ENCODE data around the gene FKBP4.
"Not testable (repeated sequence)": the region's sequence is repeated elsewhere in the genome, so short reads cannot be mapped to it uniquely, and the experiment has no call there.

FKBP4 gene

DNA sequence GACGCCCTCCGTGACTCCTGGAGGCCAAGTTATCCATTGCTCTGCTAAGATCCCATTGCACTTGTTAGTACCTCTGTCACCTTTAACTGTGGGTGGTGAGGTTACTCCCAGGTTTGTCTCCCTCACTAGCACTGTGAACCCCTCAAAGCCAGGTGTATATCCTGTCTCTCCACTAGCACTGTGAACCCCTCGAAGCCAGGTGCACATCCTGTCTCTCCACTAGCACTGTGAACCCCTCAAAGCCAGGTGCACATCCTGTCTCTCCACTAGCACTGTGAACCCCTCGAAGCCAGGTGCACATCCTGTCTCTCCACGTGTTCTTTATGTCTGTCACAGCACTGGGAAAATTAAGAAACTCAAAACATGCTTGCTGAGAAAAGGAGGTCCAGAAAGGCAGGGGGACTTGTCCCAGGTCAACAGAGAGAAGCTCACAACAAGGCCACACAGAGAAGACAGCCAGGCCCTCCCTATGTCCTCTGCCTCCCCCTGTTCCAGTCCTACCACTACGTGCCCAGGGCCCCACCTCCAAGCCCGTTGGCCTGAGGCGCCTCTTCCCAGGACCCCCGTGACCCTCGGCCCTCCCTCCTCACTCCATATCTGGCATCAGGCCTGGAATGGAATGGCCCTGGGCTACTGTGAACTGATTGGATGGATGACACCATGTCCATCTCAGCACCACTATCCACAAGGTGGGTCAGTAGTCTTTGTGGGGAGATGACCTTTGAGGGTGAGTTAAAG is 26.4 kb upstream of the FKBP4 start:
- no peaks in the 10 kb centered on the region for H3K27me3 Mint-ChIP-seq (ENCODE audit: low read depth)
- H3K9me3 Mint-ChIP-seq: no peaks in the 10 kb centered on the region
- H3K27ac Mint-ChIP-seq: no peak overlapping the region
- H3K4me1 Mint-ChIP-seq (ENCODE audit: low read depth): no peaks in the 10 kb centered on the region
- H3K4me3 Mint-ChIP-seq: no peak overlapping the region
- no peaks in the 10 kb centered on the region for H3K36me3 Mint-ChIP-seq (ENCODE audit: low read depth)

DNA sequence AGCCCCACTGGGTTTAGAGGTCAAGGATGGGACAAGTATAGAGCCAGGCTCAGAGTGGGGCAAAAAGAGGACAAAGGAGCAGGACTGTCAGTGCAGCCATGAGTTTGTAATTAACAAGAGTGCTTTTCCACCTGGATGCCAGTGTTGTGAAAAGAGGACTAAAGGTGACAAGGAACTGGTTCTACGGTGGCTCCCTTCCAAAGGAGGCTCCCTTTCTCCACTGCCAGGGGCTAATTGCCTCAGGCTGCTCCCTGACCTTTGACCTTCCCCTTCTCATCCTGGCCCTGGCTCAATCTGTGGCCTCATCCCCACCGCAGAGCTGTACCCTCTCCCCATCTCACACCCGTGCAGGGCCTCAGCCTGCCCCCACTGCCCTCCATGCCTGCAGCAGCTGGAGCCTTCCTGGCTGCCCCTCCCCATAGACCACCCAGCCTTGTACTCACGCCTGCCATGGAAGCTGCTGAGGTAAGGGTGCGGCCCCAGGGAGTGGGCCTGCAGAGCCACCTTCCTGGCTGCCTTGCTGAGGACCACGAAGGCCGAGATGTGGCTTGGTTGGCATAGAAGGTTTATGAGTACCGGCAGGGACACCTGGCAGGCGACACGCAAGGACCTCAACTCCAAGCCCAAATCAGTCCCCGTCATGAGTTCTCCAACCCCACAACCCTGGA is 24.8 kb upstream of the FKBP4 start:
- no peaks in the 10 kb centered on the region for H3K4me1 Mint-ChIP-seq (ENCODE audit: low read depth)
- H3K9me3 Mint-ChIP-seq: no peaks in the 10 kb centered on the region
- H3K4me3 Mint-ChIP-seq: no peak overlapping the region
- no peaks in the 10 kb centered on the region for H3K36me3 Mint-ChIP-seq (ENCODE audit: low read depth)
- no peak overlapping the region for H3K27ac Mint-ChIP-seq
- no peaks in the 10 kb centered on the region for H3K27me3 Mint-ChIP-seq (ENCODE audit: low read depth)

DNA sequence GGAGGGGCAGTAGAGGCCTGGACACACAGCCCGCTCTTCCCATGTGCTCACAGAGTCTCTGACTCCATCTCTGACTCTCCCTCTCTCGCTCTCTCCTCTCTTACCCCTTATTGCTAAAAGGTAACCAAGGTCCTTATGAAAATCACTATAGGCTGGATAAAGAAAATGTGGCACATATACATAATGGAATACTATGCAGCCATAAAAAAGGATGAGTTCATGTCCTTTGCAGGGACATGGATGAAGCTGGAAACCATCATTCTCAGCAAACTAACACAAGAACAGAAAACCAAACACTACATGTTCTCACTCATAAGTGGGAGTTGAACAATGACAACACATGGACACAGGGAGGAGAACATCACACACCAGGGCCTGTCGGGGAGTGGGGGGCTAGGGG is 24.2 kb upstream of the FKBP4 start:
- not testable (repeated sequence) for H3K27ac Mint-ChIP-seq; H3K9me3 Mint-ChIP-seq; H3K4me1 Mint-ChIP-seq (ENCODE audit: low read depth); H3K27me3 Mint-ChIP-seq (ENCODE audit: low read depth); H3K4me3 Mint-ChIP-seq; H3K36me3 Mint-ChIP-seq (ENCODE audit: low read depth)

DNA sequence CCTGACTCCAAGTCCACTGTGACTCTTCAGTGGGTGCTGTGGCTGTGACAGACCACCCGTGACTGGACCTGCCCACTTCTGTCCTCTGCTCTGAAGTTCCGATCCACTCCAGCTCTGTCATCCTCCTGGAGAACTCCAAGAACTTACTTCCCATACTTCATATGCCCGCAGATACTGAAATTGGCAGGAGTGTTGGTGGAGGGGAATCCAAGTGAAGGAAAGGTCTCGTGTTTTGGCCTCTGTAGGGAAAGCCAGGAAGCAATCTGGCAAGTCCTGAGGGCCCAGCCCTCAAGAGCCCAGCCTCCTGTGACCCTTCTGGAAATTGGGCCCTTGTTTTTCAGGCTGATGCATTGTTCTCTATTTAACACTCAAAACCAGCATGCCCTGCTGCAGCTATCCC is 22.4 kb upstream of the FKBP4 start:
- Mint-ChIP-seq H3K9me3 (no peaks in the 10 kb centered on the region), H3K27me3 (ENCODE audit: low read depth) (no peaks in the 10 kb centered on the region)

DNA sequence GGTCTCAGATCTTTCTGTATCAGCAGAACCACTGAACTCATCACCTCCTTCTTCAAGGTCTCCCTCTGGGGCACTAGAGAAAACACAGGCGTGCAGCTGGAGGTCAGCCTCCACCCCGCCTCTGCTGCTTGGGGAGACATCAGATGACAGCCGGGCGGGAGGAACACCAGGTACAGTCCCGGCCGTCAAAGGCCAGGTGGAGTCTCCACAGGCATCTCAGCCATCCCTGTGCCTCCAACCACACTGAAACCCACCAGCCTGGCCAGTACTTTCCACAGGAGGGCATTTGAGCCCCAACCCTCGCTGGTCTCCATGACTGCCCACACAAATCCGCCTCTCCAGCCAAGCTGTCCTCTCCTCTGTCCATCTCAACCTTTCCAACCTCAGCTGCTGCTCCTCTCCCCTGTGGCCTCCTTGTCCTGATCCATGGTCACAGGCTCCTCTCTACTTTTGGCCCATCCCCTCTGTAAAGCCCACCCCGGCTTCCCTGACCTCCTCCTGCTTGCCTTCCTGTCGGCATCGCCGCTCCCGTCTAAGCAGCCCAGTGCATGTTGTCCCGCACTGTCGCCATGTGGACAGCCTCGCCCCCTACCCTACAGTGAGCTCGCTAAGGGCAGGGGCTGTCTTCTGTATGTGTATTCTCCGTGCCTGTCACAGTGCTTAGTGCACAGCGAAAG is 21.4 kb upstream of the FKBP4 start:
- H3K4me3 Mint-ChIP-seq: no peak overlapping the region
- no peaks in the 10 kb centered on the region for H3K27me3 Mint-ChIP-seq (ENCODE audit: low read depth)
- H3K27ac Mint-ChIP-seq: no peak overlapping the region
- H3K36me3 Mint-ChIP-seq (ENCODE audit: low read depth): no peaks in the 10 kb centered on the region
- no peaks in the 10 kb centered on the region for H3K9me3 Mint-ChIP-seq
- H3K4me1 Mint-ChIP-seq (ENCODE audit: low read depth): no peaks in the 10 kb centered on the region

More for the DNA sequence above, 22.4 kb upstream of the FKBP4 start:
- H3K4me1 Mint-ChIP-seq (ENCODE audit: low read depth): no peaks in the 10 kb centered on the region
- no peak overlapping the region for H3K27ac Mint-ChIP-seq
- no peaks in the 10 kb centered on the region for H3K36me3 Mint-ChIP-seq (ENCODE audit: low read depth)
- no peak overlapping the region for H3K4me3 Mint-ChIP-seq

GRCh38 chr12:2775431-2775830 is 19.3 kb upstream of the FKBP4 start:
- Mint-ChIP-seq H3K4me3 (no peak overlapping the region), H3K27ac (no peak overlapping the region), H3K4me1 (ENCODE audit: low read depth) (no peaks in the 10 kb centered on the region), H3K36me3 (ENCODE audit: low read depth) (no peaks in the 10 kb centered on the region), H3K9me3 (no peaks in the 10 kb centered on the region), H3K27me3 (ENCODE audit: low read depth) (peaks cover 7% of the 10 kb centered on the region)

GRCh38 chr12:2776129-2776806 is 18.5 kb upstream of the FKBP4 start:
- H3K4me3 Mint-ChIP-seq: no peak overlapping the region
- no peaks in the 10 kb centered on the region for H3K4me1 Mint-ChIP-seq (ENCODE audit: low read depth)
- H3K9me3 Mint-ChIP-seq: no peaks in the 10 kb centered on the region

DNA sequence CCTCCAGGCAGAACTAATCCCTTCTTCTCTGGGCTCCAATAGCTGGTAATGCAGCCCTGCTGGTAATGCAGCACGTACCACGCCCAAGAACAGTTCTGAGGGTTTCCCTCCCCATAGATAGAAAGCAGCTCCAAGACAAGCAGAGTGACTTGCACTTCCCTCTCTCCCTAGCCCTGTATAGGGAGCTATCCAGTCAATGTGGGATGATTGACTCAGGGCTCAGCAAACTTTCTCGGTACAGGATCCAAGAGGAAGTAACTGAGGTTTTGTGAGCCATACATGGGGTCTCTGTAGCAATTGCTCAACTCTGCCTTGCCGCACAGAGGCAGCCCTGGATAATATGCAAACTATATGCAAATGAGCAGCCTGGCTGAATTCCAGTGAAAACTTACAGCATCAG is 15.5 kb upstream of the FKBP4 start:
- Mint-ChIP-seq H3K27me3 (ENCODE audit: low read depth) (peaks cover 22% of the 10 kb centered on the region), H3K36me3 (ENCODE audit: low read depth) (no peaks in the 10 kb centered on the region), H3K4me1 (ENCODE audit: low read depth) (peaks cover 6% of the 10 kb centered on the region), H3K27ac (no peak overlapping the region), H3K9me3 (no peaks in the 10 kb centered on the region), H3K4me3 (no peak overlapping the region)

More at GRCh38 chr12:2776129-2776806, 18.5 kb upstream of the FKBP4 start:
- Mint-ChIP-seq H3K27ac (no peak overlapping the region), H3K36me3 (ENCODE audit: low read depth) (no peaks in the 10 kb centered on the region), H3K27me3 (ENCODE audit: low read depth) (peaks cover 8% of the 10 kb centered on the region)

GRCh38 chr12:2783936-2784600 is 10.7 kb upstream of the FKBP4 start:
- Mint-ChIP-seq H3K27ac (no peak overlapping the region), H3K9me3 (no peaks in the 10 kb centered on the region), H3K36me3 (ENCODE audit: low read depth) (no peaks in the 10 kb centered on the region), H3K4me3 (peak overlapping the region; percentile 58), H3K27me3 (ENCODE audit: low read depth) (peaks cover 38% of the 10 kb centered on the region), H3K4me1 (ENCODE audit: low read depth) (peaks cover 7% of the 10 kb centered on the region)

DNA sequence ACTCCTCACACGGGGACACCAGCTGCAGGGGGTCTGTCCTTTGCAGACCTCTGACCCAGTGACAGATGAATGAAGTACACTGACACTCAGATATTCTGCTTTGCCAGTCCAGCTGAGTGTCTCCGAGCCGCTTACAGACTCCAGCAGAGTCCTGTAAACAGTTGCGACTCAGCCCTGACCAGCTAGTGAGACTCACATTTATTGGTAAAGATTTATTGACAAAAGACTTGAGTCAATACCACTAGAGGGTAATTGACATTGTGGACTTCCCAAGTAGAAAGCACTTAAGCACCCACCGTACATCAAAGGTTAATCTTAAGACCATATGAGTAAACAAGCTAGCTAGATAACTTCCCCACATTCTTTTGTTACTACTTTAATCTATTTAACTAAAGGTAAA is 9.8 kb upstream of the FKBP4 start:
- H3K4me1 Mint-ChIP-seq (ENCODE audit: low read depth): peaks cover 7% of the 10 kb centered on the region
- peaks cover 37% of the 10 kb centered on the region for H3K27me3 Mint-ChIP-seq (ENCODE audit: low read depth)
- no peak overlapping the region for H3K27ac Mint-ChIP-seq
- H3K36me3 Mint-ChIP-seq (ENCODE audit: low read depth): no peaks in the 10 kb centered on the region
- H3K4me3 Mint-ChIP-seq: no peak overlapping the region
- no peaks in the 10 kb centered on the region for H3K9me3 Mint-ChIP-seq

DNA sequence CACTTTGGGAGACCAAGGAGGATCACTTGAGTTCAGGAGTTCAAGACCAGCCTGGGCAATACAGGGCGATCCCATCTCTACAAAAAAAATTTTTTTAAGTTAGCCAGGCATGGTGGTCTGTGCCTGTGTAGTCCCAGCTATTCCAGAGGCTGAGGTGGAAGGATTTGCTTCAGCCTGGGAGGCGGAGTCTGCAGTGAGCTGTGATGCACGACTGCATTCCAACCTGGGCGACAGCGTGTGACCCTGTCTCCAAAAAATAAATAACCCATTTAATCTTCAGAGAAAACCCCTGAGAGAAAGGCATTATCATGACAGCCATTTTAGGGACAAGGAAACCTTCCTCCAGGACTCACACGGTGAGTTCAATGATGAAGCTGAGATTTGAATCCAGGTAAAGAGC is 3.7 kb upstream of the FKBP4 start:
- peaks cover 25% of the 10 kb centered on the region for H3K27me3 Mint-ChIP-seq (ENCODE audit: low read depth)
- no peaks in the 10 kb centered on the region for H3K36me3 Mint-ChIP-seq (ENCODE audit: low read depth)
- no peaks in the 10 kb centered on the region for H3K9me3 Mint-ChIP-seq
- no peak overlapping the region for H3K27ac Mint-ChIP-seq
- peaks cover 1% of the 10 kb centered on the region for H3K4me1 Mint-ChIP-seq (ENCODE audit: low read depth)
- no peak overlapping the region for H3K4me3 Mint-ChIP-seq

DNA sequence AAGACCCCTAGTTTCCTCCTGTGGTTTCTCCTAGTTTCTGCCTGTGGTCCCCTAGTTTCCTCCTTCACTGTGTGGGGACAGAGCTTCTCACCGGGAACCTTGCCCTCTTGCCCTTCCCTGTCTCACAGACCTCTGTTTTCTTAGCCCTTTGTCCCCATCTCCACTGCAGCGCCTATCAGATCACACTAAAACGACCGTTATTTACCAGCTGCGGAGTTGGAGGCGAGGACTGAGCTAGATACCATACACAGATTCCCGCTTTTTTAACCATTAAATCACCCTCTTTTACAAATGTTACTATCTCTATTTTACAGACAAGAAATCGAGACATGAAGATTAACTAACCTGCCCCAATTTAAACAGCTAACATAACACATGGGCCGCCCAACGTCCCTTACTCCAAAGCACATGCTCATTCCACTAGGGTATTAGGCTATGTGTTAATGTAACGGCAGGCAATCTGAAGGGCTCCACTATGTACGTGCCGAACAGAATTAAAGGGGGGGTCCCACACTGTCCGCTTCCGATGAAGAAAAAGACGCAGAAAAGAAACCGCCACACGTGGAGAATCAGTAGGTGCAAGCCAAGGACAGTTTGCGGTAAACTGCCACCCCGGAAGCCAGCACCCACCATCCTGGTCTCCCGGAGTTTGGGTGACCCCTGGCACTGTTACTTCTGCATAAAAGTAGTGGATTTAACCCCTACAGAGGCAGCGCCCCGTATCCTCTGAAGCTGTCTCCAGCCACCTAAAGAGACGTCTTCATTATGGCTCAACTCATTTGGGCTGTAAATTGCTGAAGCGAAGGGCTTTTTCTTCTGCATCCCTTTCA is 1.9 kb upstream of the FKBP4 start:
- H3K4me3 Mint-ChIP-seq: no peak overlapping the region
- no peak overlapping the region for H3K27ac Mint-ChIP-seq
- peaks cover 25% of the 10 kb centered on the region for H3K27me3 Mint-ChIP-seq (ENCODE audit: low read depth)
- H3K36me3 Mint-ChIP-seq (ENCODE audit: low read depth): peaks cover 5% of the 10 kb centered on the region
- no peaks in the 10 kb centered on the region for H3K9me3 Mint-ChIP-seq
- peaks cover 13% of the 10 kb centered on the region for H3K4me1 Mint-ChIP-seq (ENCODE audit: low read depth)

DNA sequence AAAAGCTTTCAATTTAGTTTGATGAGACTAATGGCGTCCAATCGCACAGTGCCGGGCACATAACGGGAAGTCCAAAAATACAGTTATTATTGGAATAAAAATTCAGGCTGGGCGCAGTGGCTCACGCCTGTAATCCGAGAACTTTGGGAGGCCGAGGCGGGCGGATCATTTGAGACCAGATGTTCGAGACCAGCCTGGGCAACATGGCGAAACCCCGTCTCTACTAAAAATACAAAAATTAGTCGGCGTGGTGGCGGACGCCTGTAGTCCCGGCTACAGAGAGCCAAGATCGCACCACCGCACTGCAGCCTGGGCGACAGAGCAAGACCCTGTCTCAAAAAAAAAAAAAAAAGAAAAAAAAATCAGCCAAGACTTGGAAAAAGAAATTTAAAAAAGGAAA is 1.2 kb upstream of the FKBP4 start:
- peak overlapping the region; percentile 77 for H3K4me3 Mint-ChIP-seq

More for the DNA sequence above, 1.2 kb upstream of the FKBP4 start:
- H3K27me3 Mint-ChIP-seq (ENCODE audit: low read depth): peaks cover 19% of the 10 kb centered on the region
- H3K27ac Mint-ChIP-seq: no peak overlapping the region
- peaks cover 13% of the 10 kb centered on the region for H3K4me1 Mint-ChIP-seq (ENCODE audit: low read depth)
- H3K9me3 Mint-ChIP-seq: no peaks in the 10 kb centered on the region
- H3K36me3 Mint-ChIP-seq (ENCODE audit: low read depth): peaks cover 7% of the 10 kb centered on the region
